ENCODE results near the gene RFT1.

Gene RFT1

GRCh38 chr3:53157974-53158580 lies 27.8 kb upstream of the RFT1 start:
- no peak for TF ChIP-seq CTCF (IDR thresholded peaks at IDR 0.05; ENCODE audit: low read depth, low read length)
- DNase-seq (ENCODE audit: extremely low read depth, low read depth), result no peak

DNA sequence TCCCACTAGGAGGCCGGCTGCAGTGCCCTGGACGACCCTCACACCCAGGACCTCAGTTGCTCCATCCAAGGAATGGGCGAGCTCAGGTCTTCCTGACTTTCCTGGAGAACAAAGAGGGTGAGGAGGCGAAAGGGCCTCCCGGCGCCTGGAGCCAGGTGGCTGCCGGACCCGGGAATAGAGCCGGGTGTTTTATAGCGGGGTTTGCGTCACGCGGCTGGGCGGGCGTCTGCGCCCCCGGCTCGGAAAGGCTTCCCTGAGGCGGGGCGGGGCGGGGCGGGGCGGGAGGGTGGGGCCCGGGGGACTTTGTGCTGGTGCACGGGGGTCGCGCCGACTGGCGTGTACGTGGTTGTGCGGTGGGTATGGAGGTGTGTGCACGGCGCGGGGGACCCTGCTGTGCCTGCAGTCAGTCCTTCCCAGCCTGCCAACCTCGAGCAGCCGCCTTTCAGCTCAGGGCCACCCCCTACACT lies 26.2 kb upstream of the RFT1 start:
- no peak for DNase-seq (ENCODE audit: extremely low read depth, low read depth)

DNA sequence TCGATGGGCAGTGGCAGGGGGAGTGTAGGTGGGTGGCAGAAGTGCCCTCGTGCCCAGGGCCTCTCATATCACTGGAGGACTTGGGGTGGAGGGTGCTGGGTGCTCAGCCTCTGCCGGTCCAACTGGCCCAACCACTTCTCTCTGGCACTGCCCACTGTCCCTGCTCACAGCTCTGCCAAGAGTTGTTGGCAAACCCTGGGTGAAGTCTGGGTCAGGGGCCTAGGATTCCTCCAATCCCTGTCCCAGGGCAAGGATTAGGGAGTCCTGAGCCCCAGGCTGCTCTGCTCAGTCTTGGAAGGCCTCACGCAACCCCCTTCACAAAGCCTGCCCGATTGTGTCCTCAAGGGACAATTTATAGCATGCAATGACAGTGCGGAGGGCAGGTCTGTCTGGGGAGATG lies 25.5 kb upstream of the RFT1 start:
- TF ChIP-seq CTCF (IDR thresholded peaks at IDR 0.05; ENCODE audit: low read depth, low read length), result no peak
- no peak for DNase-seq (ENCODE audit: extremely low read depth, low read depth)

More for the DNA sequence above, 26.2 kb upstream of the RFT1 start:
- no peak for TF ChIP-seq CTCF (IDR thresholded peaks at IDR 0.05; ENCODE audit: low read depth, low read length)

- TF ChIP-seq CTCF (IDR thresholded peaks at IDR 0.05; ENCODE audit: low read depth, low read length), result no peak
- DNase-seq (ENCODE audit: extremely low read depth, low read depth), result no peak
Measured at GRCh38 chr3:53154881-53155285, 24.6 kb upstream of the RFT1 start.

GRCh38 chr3:53153980-53154379 lies 23.7 kb upstream of the RFT1 start:
- no peak for TF ChIP-seq CTCF (IDR thresholded peaks at IDR 0.05; ENCODE audit: low read depth, low read length)

GRCh38 chr3:53153264-53153823 lies 23.1 kb upstream of the RFT1 start:
- no peak for TF ChIP-seq CTCF (IDR thresholded peaks at IDR 0.05; ENCODE audit: low read depth, low read length)
- no peak for DNase-seq (ENCODE audit: extremely low read depth, low read depth)

More at GRCh38 chr3:53153980-53154379, 23.7 kb upstream of the RFT1 start:
- no peak for DNase-seq (ENCODE audit: extremely low read depth, low read depth)

DNA sequence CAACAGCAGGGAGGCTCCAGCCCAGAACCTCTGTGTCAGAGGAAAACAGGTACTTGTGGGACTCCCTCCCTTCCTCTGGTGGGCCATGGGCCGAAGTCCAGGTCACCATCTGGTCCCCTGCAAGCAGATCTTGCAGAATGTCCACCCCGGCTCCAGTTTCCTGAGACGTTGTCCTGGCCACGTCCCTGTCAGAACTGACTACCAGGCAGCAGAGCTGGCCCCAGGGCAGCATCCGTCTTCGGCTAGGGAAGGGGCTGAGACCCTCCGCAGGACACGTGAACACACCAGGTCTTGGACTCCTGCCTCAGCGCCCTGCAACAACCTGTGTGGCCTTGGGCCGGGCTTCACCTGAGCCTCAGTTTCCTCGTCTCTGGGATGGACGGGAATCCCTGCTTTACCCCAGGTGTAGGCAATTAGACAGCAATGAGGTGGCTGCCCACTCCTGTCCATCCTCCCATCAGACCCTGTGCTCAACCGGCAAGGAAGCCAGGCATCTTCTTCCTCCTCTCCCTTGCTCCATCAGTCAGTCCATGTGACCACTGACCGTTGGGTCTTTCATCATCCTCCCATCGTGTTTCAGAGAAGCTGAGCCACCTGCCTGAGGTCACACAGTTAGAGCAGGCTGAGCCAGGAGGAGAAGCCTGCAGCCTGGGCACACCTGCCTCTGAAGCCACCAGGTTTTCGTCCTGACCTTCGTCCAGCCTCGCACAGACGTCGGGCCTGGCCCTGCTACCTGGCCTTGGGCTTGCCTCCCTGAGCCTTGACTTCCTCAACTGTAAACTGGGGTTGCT lies 21.8 kb upstream of the RFT1 start:
- TF ChIP-seq CTCF (IDR thresholded peaks at IDR 0.05; ENCODE audit: low read depth, low read length), result no peak
- no peak for DNase-seq (ENCODE audit: extremely low read depth, low read depth)
